ENCODE results near the gene ITGA1. TPM values are rescaled to one million over a fixed set of nuclear protein-coding genes. Genes with fewer than 3 reads are reported as not detected.
A peak's percentile ranks its signal among the peaks of the same experiment; 100 is the strongest.

The ITGA1 gene
- total and polyA plus RNA-seq, 2 of the 13 experiments (the other 11 are each of a cell fraction or from before 2014, with no cell fraction given) = 23.1 to 28.6 TPM

DNA sequence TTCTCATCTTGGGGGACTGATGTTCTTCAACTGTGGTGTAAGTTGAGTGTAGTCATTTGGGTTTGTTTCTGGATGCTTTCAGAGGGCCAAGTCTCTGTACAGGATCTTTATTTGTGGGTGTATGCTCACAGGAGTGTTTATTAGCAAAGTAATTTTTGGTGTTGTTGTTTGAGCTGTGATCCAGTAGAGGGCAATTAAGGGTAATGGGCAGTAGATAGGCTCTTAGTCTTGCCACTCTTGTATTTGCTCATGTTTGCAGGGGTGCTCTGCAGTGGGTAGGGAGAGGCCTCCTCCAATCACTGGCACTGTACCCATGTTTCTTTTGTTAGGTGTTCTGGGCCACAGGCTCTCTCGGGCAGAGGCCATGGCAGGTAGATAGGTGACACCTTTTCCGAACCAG, 155.6 kb downstream of the ITGA1 start (continued):
- TF ChIP-seq, protein P1, sequence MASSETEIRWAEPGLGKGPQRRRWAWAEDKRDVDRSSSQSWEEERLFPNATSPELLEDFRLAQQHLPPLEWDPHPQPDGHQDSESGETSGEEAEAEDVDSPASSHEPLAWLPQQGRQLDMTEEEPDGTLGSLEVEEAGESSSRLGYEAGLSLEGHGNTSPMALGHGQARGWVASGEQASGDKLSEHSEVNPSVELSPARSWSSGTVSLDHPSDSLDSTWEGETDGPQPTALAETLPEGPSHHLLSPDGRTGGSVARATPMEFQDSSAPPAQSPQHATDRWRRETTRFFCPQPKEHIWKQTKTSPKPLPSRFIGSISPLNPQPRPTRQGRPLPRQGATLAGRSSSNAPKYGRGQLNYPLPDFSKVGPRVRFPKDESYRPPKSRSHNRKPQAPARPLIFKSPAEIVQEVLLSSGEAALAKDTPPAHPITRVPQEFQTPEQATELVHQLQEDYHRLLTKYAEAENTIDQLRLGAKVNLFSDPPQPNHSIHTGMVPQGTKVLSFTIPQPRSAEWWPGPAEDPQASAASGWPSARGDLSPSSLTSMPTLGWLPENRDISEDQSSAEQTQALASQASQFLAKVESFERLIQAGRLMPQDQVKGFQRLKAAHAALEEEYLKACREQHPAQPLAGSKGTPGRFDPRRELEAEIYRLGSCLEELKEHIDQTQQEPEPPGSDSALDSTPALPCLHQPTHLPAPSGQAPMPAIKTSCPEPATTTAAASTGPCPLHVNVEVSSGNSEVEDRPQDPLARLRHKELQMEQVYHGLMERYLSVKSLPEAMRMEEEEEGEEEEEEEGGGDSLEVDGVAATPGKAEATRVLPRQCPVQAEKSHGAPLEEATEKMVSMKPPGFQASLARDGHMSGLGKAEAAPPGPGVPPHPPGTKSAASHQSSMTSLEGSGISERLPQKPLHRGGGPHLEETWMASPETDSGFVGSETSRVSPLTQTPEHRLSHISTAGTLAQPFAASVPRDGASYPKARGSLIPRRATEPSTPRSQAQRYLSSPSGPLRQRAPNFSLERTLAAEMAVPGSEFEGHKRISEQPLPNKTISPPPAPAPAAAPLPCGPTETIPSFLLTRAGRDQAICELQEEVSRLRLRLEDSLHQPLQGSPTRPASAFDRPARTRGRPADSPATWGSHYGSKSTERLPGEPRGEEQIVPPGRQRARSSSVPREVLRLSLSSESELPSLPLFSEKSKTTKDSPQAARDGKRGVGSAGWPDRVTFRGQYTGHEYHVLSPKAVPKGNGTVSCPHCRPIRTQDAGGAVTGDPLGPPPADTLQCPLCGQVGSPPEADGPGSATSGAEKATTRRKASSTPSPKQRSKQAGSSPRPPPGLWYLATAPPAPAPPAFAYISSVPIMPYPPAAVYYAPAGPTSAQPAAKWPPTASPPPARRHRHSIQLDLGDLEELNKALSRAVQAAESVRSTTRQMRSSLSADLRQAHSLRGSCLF (CRISPR knock-in tag; IDR thresholded peaks at IDR 0.05; ENCODE audit: borderline replicate concordance) = no peak
- no peak for TF ChIP-seq KAT8 (CRISPR knock-in tag; IDR thresholded peaks at IDR 0.05)
- no peak for TF ChIP-seq ZNF501 (CRISPR knock-in tag; IDR thresholded peaks at IDR 0.05)

DNA sequence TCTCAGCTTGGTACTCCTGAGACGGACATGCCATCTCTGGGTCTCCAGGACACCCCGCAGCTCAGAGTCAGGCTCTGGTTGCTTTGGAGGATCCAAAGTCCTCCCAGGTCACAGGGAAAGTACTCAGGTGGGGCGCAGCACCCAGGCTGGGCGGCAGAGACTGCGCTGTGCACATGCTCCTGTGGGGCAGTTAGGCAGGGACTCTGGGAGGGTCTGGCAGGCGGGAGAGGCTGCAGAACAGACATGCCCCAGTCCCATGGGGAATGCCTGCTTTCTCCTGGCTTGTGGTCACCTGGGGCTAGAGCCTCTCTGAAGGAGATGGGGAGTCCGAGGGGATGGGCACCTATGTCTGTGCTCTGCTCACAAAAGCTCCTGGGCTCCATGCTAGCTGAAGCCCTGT, 156.1 kb downstream of the ITGA1 start:
- no peaks in the 10 kb centered on the region for H4K20me1 ChIP-seq (ENCODE audit: insufficient read depth, low read length)
- POLR2A ChIA-PET = no interaction called here
- 100% methylated on average over 1 of the region's 7 CpGs for WGBS (ENCODE audit: low lambda C conversion rate)
- peaks cover 5% of the 10 kb centered on the region for H3K4me1 ChIP-seq (ENCODE audit: insufficient read depth, low read length)
- CTCF ChIA-PET (ENCODE audit: low intra/inter-chr PET ratio, low total read pairs) = no interaction called here
- H3K9me3 ChIP-seq (ENCODE audit: low read length) = no peaks in the 10 kb centered on the region
- no peak overlapping the region for H2AFZ ChIP-seq (ENCODE audit: low read length)
- H3K4me3 ChIP-seq (replicated peaks in 1 of 3; ENCODE audit: insufficient read depth in 1 of 3, low read depth in 2 of 3, low read length in 3 of 3) = no peak overlapping the region
- H3K36me3 ChIP-seq (replicated peaks in 1 of 2; ENCODE audit: control insufficient read depth in 1 of 2, insufficient read depth in 2 of 2, low read length in 2 of 2) = no peaks in the 10 kb centered on the region; a peak in 2 of 5 replicates
- FAIRE-seq = no peak
- no peaks in the 10 kb centered on the region for H3K27me3 ChIP-seq (ENCODE audit: control insufficient read depth in 1 of 2, insufficient read depth in 2 of 2, low read length in 2 of 2)
- TF ChIP-seq, protein P2, sequence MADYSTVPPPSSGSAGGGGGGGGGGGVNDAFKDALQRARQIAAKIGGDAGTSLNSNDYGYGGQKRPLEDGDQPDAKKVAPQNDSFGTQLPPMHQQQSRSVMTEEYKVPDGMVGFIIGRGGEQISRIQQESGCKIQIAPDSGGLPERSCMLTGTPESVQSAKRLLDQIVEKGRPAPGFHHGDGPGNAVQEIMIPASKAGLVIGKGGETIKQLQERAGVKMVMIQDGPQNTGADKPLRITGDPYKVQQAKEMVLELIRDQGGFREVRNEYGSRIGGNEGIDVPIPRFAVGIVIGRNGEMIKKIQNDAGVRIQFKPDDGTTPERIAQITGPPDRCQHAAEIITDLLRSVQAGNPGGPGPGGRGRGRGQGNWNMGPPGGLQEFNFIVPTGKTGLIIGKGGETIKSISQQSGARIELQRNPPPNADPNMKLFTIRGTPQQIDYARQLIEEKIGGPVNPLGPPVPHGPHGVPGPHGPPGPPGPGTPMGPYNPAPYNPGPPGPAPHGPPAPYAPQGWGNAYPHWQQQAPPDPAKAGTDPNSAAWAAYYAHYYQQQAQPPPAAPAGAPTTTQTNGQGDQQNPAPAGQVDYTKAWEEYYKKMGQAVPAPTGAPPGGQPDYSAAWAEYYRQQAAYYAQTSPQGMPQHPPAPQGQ (CRISPR knock-in tag; IDR thresholded peaks at IDR 0.05; ENCODE audit: borderline replicate concordance) = no peak
- no peak overlapping the region for H3K9ac ChIP-seq (ENCODE audit: insufficient read depth, low read depth, low read length)
- H3K79me2 ChIP-seq (ENCODE audit: insufficient read depth, low read length) = no peaks in the 10 kb centered on the region
- peak; percentile 24; the same call in 2 of the 3 replicates for ATAC-seq
- intact Hi-C loops (cut with micrococcal nuclease; ENCODE audit: unreplicated experiment) = no loop called here
- in situ Hi-C loops (cut with HindIII; ENCODE audit: extremely low pct_ligation_motif_present, low pct_unique_long_range_greater_than_20kb) = no loop called here
- BruUV-seq (replicated peaks) = no TSS peak
- H3K4me2 ChIP-seq (ENCODE audit: low read depth, low read length) = no peak overlapping the region
- no peak overlapping the region for H3K27ac ChIP-seq (ENCODE audit: extremely low read length, insufficient read depth, low read length)
- no peak for DNase-seq (ENCODE audit: low spot score)

Data from HepG2 (cell line).